HCT116 (cell line): ENCODE data around the gene CSRNP2. TPM values are rescaled to one million over a fixed set of nuclear protein-coding genes. Genes with fewer than 3 reads are reported as not detected.

ENCODE experiments used
- ATAC-seq: fragments of 200-7000 bp; cut with Tn5 transposase; 2 replicates; pipeline ENCODE4 v1.9.1; 2020; ENCODE audit warnings: mild to moderate bottlenecking, moderate library complexity
- BruUV-seq: library from RNA; stranded (reverse); fragments of 400-500 nt; replicated peaks from 2 replicates; lab custom pipeline; 2021; lab: Mats Ljungman, UMichigan
- CTCF ChIA-PET: fragments of 300-600 bp; sonication (Branson Sonifier 250); formaldehyde crosslinking; loops from one replicate; lab custom pipeline; 2021; ENCODE audit warnings: antibody characterized with exemption; lab: Charles Lee
- POLR2A ChIA-PET: fragments of 300-600, 350-600 bp; sonication (Branson Sonifier 250); formaldehyde crosslinking; loops from one replicate; lab custom pipeline; 2021; ENCODE audit warnings: antibody characterized with exemption; lab: Charles Lee
- RAD21 ChIA-PET, 2 experiments: fragments of 300-600 bp; sonication (Branson Sonifier 250); formaldehyde crosslinking; loops; one replicate each; lab custom pipeline; 2023; ENCODE audit warnings: low total read pairs in 2 of 2; ENCODE audit not compliant: uncharacterized antibody in 2 of 2, unreplicated experiment in 2 of 2, low non-redundant PET in 1 of 2; lab: Charles Lee
- DNase-seq: peaks from one replicate; pipeline ENCODE4 v3.0.0-alpha.2; 2010; ENCODE audit warnings: low read depth, low spot score
- H2AFZ ChIP-seq: fragments of 200-600 bp; shearing (Covaris generic), sonication (generic); 2 replicates; pipeline ENCODE4 v1.6.1; 2017; ENCODE audit warnings: low read depth, mixed run types, mixed read lengths, antibody characterized with exemption, low read length; ENCODE audit not compliant: poor library complexity, severe bottlenecking
- H3K27ac ChIP-seq: 2 replicates; pipeline ENCODE4 v1.5.1; 2012; ENCODE audit warnings: low read depth, low read length
- H3K27me3 ChIP-seq: fragments of 200-600 bp; sonication (generic); 2 replicates; pipeline ENCODE4 v1.6.1; 2016; ENCODE audit warnings: mixed run types, low read length, mixed read lengths; ENCODE audit not compliant: insufficient read depth
- H3K36me3 ChIP-seq, 2 experiments: fragments of 200-500 bp in 1 of 2; fragments of 200-600 bp in 1 of 2; sonication (Bioruptor generic) in 1 of 2; sonication (generic) in 1 of 2; 2 replicates each; pipeline versions ENCODE4 v1.5.1 to v1.6.1; 2014 to 2016; ENCODE audit warnings: low read length in 2 of 2, inconsistent platforms in 1 of 2, mixed read lengths in 1 of 2, mixed run types in 1 of 2; ENCODE audit not compliant: insufficient read depth in 2 of 2, control insufficient read depth in 1 of 2
- H3K4me1 ChIP-seq, 2 experiments: fragments of 200-600 bp in 1 of 2; sonication (generic) in 1 of 2; 2 replicates each; pipeline versions ENCODE4 v1.5.1 to v1.6.1; 2012 to 2017; ENCODE audit warnings: low read length in 2 of 2, inconsistent platforms in 1 of 2, mild to moderate bottlenecking in 1 of 2, mixed read lengths in 1 of 2, mixed run types in 1 of 2, moderate library complexity in 1 of 2; ENCODE audit not compliant: insufficient read depth in 2 of 2, control insufficient read depth in 1 of 2
- H3K4me2 ChIP-seq: fragments of 200-600 bp; sonication (generic); 2 replicates; pipeline ENCODE4 v1.6.1; 2017; ENCODE audit warnings: mixed run types, low read length, mixed read lengths
- H3K4me3 ChIP-seq, 2 experiments: fragments of 200-600 bp in 1 of 2; sonication (generic) in 1 of 2; replicated peaks in 1 of 2; 2 replicates each; pipeline ENCODE4 v1.5.1; 2011 to 2016; ENCODE audit warnings: low read length in 2 of 2, control low read depth in 1 of 2, low read depth in 1 of 2, mild to moderate bottlenecking in 1 of 2, mixed read lengths in 1 of 2, mixed run types in 1 of 2
- H3K79me2 ChIP-seq: fragments of 200-600 bp; sonication (generic); 2 replicates; pipeline ENCODE4 v1.6.1; 2017; ENCODE audit warnings: mild to moderate bottlenecking, mixed run types, low read length, moderate library complexity, mixed read lengths; ENCODE audit not compliant: insufficient read depth
- H3K9ac ChIP-seq: fragments of 200-600 bp; sonication (generic); 2 replicates; pipeline ENCODE4 v1.6.1; 2016; ENCODE audit warnings: low read length, mixed read lengths
- H3K9me2 ChIP-seq: fragments of 200-600 bp; sonication (generic), shearing (Covaris generic); 2 replicates; pipeline ENCODE4 v1.6.1; 2017; ENCODE audit warnings: mixed run types, mild to moderate bottlenecking, moderate library complexity; ENCODE audit not compliant: insufficient read depth
- H3K9me3 ChIP-seq, 2 experiments: fragments of 200-500 bp in 1 of 2; fragments of 200-600 bp in 1 of 2; sonication (Bioruptor generic) in 1 of 2; sonication (generic) in 1 of 2; 2 replicates each; pipeline ENCODE4 v1.6.1; 2014 to 2017; ENCODE audit warnings: low read length in 2 of 2, mixed read lengths in 2 of 2, inconsistent platforms in 1 of 2, low read depth in 1 of 2, mild to moderate bottlenecking in 1 of 2, mixed run types in 1 of 2, moderate library complexity in 1 of 2; ENCODE audit not compliant: control insufficient read depth in 1 of 2, insufficient read depth in 1 of 2
- H4K20me1 ChIP-seq: fragments of 200-600 bp; sonication (generic), shearing (Covaris generic); 2 replicates; pipeline ENCODE4 v1.6.1; 2017; ENCODE audit warnings: mixed run types, mild to moderate bottlenecking, moderate library complexity; ENCODE audit not compliant: insufficient read depth
- EZH2 ChIP-seq: fragments of 200-600 bp; sonication (generic); IDR thresholded peaks from 2 replicates; pipeline ENCODE4 v1.6.1; 2017; ENCODE audit warnings: antibody characterized with exemption, mixed run types
- EZH2phosphoT487 ChIP-seq: fragments of 200-600 bp; IDR thresholded peaks from 2 replicates; pipeline ENCODE4 v1.6.1; 2018; ENCODE audit warnings: antibody characterized with exemption, borderline replicate concordance
- FOSL1 ChIP-seq: IDR thresholded peaks from 2 replicates; pipeline ENCODE4 v1.6.1; 2012; ENCODE audit warnings: low read depth
- JUND ChIP-seq: IDR thresholded peaks from 2 replicates; pipeline ENCODE4 v1.6.1; 2012
- POLR2A ChIP-seq: IDR thresholded peaks from 2 replicates; pipeline ENCODE4 v1.7.0; 2011; ENCODE audit warnings: borderline replicate concordance; ENCODE audit not compliant: insufficient read depth, insufficient read length; ENCODE audit errors: extremely low read depth
- POLR2AphosphoS5 ChIP-seq: IDR thresholded peaks from 2 replicates; pipeline ENCODE4 v1.6.1; 2011; ENCODE audit warnings: mild to moderate bottlenecking, low read depth, low read length, moderate library complexity
- RAD21 ChIP-seq: IDR thresholded peaks from 2 replicates; pipeline ENCODE4 v1.6.1; 2012; ENCODE audit warnings: low read depth, mild to moderate bottlenecking
- SIN3A ChIP-seq: IDR thresholded peaks from 2 replicates; pipeline ENCODE4 v1.6.1; 2012; ENCODE audit warnings: low read depth
- SP1 ChIP-seq: IDR thresholded peaks from 2 replicates; pipeline ENCODE4 v1.6.1; 2012; ENCODE audit warnings: low read depth
- SRF ChIP-seq: IDR thresholded peaks from 2 replicates; pipeline ENCODE4 v1.6.1; 2012; ENCODE audit warnings: low read depth
- ZNF274 ChIP-seq: fragments of 200-500 bp; sonication (Bioruptor generic); IDR thresholded peaks from 2 replicates; pipeline ENCODE4 v1.6.1; 2014; ENCODE audit warnings: mild to moderate bottlenecking, low read depth, low read length, inconsistent platforms
- intact Hi-C: fragments of 100-400 bp; cut with micrococcal nuclease; formaldehyde crosslinking; loops from 2 replicates; pipeline ENCODE4 v1.10.0; 2022
- total RNA-seq: library from RNA; stranded (reverse); gene quantifications from one replicate; pipeline ENCODE4 v1.2.1, GENCODE V29; 2021; ENCODE audit not compliant: unreplicated experiment
- TF ChIP-seq, protein P1 (sequence below): IDR thresholded peaks from 2 replicates; pipeline ENCODE4 v1.6.1; 2012
- TF ChIP-seq, protein P2 (sequence below): IDR thresholded peaks from 2 replicates; pipeline ENCODE4 v1.6.1; 2012; ENCODE audit warnings: low read depth
- TF ChIP-seq, protein P3 (sequence below): IDR thresholded peaks from 2 replicates; pipeline ENCODE4 v1.6.1; 2011; ENCODE audit warnings: mild to moderate bottlenecking, low read length, moderate library complexity; ENCODE audit not compliant: insufficient replicate concordance; ENCODE audit errors: extremely low read depth

CSRNP2 gene
- total RNA-seq, 1 experiment from 2014 or later = 19.0 TPM

DNA sequence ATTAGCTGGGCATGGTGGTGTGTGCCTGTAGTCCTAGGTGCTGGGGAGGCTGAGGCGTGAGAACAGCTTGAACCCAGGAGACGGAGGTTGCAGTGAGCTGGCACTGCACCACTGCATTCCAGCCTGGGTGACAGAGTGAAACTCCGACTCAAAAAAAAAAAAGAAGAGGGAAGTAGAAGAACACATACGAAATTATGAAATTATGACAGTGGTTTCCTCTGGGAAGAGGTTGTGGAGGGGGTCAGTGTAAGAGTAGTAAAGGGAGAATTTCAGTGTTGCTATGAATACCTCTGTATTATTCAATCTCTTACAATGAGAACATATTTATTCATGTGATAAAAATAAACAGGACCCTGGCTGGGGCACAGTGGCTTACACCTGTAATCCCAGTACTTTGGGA lies 24.7 kb upstream of the CSRNP2 start:
- DNase-seq = no peak
- H3K79me2 ChIP-seq = no peaks in the 10 kb centered on the region
- TF ChIP-seq SP1 (no peak), SIN3A (no peak), RAD21 (no peak), SRF (no peak), EZH2phosphoT487 (no peak), JUND (no peak), ZNF274 (no peak), FOSL1 (no peak), EZH2 (no peak), POLR2A (no peak), POLR2AphosphoS5 (no peak)
- TF ChIP-seq, protein P1, sequence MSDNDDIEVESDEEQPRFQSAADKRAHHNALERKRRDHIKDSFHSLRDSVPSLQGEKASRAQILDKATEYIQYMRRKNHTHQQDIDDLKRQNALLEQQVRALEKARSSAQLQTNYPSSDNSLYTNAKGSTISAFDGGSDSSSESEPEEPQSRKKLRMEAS = no peak
- TF ChIP-seq, protein P2, sequence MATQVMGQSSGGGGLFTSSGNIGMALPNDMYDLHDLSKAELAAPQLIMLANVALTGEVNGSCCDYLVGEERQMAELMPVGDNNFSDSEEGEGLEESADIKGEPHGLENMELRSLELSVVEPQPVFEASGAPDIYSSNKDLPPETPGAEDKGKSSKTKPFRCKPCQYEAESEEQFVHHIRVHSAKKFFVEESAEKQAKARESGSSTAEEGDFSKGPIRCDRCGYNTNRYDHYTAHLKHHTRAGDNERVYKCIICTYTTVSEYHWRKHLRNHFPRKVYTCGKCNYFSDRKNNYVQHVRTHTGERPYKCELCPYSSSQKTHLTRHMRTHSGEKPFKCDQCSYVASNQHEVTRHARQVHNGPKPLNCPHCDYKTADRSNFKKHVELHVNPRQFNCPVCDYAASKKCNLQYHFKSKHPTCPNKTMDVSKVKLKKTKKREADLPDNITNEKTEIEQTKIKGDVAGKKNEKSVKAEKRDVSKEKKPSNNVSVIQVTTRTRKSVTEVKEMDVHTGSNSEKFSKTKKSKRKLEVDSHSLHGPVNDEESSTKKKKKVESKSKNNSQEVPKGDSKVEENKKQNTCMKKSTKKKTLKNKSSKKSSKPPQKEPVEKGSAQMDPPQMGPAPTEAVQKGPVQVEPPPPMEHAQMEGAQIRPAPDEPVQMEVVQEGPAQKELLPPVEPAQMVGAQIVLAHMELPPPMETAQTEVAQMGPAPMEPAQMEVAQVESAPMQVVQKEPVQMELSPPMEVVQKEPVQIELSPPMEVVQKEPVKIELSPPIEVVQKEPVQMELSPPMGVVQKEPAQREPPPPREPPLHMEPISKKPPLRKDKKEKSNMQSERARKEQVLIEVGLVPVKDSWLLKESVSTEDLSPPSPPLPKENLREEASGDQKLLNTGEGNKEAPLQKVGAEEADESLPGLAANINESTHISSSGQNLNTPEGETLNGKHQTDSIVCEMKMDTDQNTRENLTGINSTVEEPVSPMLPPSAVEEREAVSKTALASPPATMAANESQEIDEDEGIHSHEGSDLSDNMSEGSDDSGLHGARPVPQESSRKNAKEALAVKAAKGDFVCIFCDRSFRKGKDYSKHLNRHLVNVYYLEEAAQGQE = no peak
- TF ChIP-seq, protein P3, sequence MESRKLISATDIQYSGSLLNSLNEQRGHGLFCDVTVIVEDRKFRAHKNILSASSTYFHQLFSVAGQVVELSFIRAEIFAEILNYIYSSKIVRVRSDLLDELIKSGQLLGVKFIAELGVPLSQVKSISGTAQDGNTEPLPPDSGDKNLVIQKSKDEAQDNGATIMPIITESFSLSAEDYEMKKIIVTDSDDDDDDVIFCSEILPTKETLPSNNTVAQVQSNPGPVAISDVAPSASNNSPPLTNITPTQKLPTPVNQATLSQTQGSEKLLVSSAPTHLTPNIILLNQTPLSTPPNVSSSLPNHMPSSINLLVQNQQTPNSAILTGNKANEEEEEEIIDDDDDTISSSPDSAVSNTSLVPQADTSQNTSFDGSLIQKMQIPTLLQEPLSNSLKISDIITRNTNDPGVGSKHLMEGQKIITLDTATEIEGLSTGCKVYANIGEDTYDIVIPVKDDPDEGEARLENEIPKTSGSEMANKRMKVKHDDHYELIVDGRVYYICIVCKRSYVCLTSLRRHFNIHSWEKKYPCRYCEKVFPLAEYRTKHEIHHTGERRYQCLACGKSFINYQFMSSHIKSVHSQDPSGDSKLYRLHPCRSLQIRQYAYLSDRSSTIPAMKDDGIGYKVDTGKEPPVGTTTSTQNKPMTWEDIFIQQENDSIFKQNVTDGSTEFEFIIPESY = no peak
- TF ChIP-seq, all 23 proteins: peak for 0
- Histone ChIP-seq H3K4me3 (no peak overlapping the region), H3K36me3 (peaks cover 34 to 45% of the 10 kb centered on the region in 2 experiments), H3K27ac (no peak overlapping the region), H3K4me1 (no peaks in the 10 kb centered on the region), H3K9me2 (no peaks in the 10 kb centered on the region), H4K20me1 (no peaks in the 10 kb centered on the region), H2AFZ (no peak overlapping the region), H3K9me3 (no peaks in the 10 kb centered on the region), H3K9ac (no peak overlapping the region), H3K4me2 (no peak overlapping the region), H3K27me3 (no peaks in the 10 kb centered on the region)
- intact Hi-C loops = no loop called here
- BruUV-seq = no TSS peak
- RAD21 ChIA-PET = no interaction called here
- POLR2A ChIA-PET = no interaction called here
- ATAC-seq = no peak
- CTCF ChIA-PET = interaction anchor here (0.6 kb wide), 1 partner anchor 32 kb away, joined by 3 read pairs; no protein-coding TSS in a partner anchor
